SK-N-MC (cell line): ENCODE data around the gene HP.

Source experiments
- EZH2 ChIP-seq: fragments of 200-600 bp; sonication (generic); IDR thresholded peaks from one replicate; pipeline ENCODE4 v1.6.1; 2017; ENCODE audit warnings: antibody characterized with exemption
- FOXP2 ChIP-seq: optimal IDR thresholded peaks from 2 replicates; pipeline ENCODE3; 2011; ENCODE audit warnings: mild to moderate bottlenecking, moderate library complexity; ENCODE audit not compliant: insufficient read depth; ENCODE audit errors: extremely low read length, control extremely low read depth
- POLR2AphosphoS5 ChIP-seq: IDR thresholded peaks from 2 replicates; pipeline ENCODE4 v1.6.1; 2012; ENCODE audit warnings: mild to moderate bottlenecking, low read depth, low read length, borderline replicate concordance

- TF ChIP-seq FOXP2 (no peak), EZH2 (no peak), POLR2AphosphoS5 (no peak)
These were observed 24.6 kb upstream of the HP start for GRCh38 chr16:72029567-72030271.
